Measurements from ENCODE around the gene LRRFIP1. TPM values are rescaled to one million over a fixed set of nuclear protein-coding genes. Genes with fewer than 3 reads are reported as not detected.

LRRFIP1 gene
- total and polyA plus RNA-seq, 2 donors (not counting 3 experiments of a cell fraction or from before 2014, with no cell fraction given), result 39.2 to 179 TPM

- DNase-seq (ENCODE audit: low read depth, low spot score) (no peak), FAIRE-seq (no peak)
- CTCF ChIA-PET, result interaction anchor here (0.7 to 6.7 kb wide), 12 partner anchors 13 to 182 kb away, joined by 3 to 61 read pairs (median 10); partner anchors contain the start of gene RAB17
- H3K36me3 ChIP-seq (ENCODE audit: control insufficient read depth in 2 of 2, extremely low read depth in 1 of 2, insufficient read depth in 2 of 2, low read length in 2 of 2), result no peaks in the 10 kb centered on the region
- no peaks in the 10 kb centered on the region for H3K27me3 ChIP-seq (ENCODE audit: control insufficient read depth in 2 of 2, insufficient read depth in 2 of 2, low read length in 2 of 2)
- no peaks in the 10 kb centered on the region for H3K79me2 ChIP-seq (ENCODE audit: control insufficient read depth, insufficient read depth, low read length)
- peak overlapping the region; percentile 58 for H3K9ac ChIP-seq (replicated peaks; ENCODE audit: extremely low read depth, insufficient read depth, low read length)
- no peaks in the 10 kb centered on the region for H3K9me3 ChIP-seq (replicated peaks; ENCODE audit: control insufficient read depth, insufficient read depth, low read length)
- no peak for TF ChIP-seq MYC (IDR thresholded peaks at IDR 0.05; ENCODE audit: low read depth, low read length)
- TF ChIP-seq MAX (IDR thresholded peaks at IDR 0.05; ENCODE audit: insufficient read depth, insufficient read length), result peak; percentile 77
- POLR2A ChIA-PET, result interaction anchor here (1.3 kb wide), 1 partner anchor 14 kb away, joined by 4 read pairs; no protein-coding TSS in a partner anchor
- H3K9me1 ChIP-seq (replicated peaks; ENCODE audit: control insufficient read depth, extremely low read depth, insufficient read depth, low read length), result no peaks in the 10 kb centered on the region
- no peaks in the 10 kb centered on the region for H4K20me1 ChIP-seq (replicated peaks; ENCODE audit: control insufficient read depth, extremely low read depth, insufficient read depth, low read length)
- intact Hi-C loops (cut with micrococcal nuclease) (loop anchor here (1.0 to 2.0 kb wide), 5 partner anchors 13 to 90 kb away; no protein-coding TSS in a partner anchor), dilution Hi-C loops (cut with MboI; ENCODE audit: extremely low pct_ligation_motif_present, low sequenced_read_pairs) (no loop called here)
- H3K4me2 ChIP-seq (ENCODE audit: insufficient read depth, low read length), result peak overlapping the region; percentile 8
- H2AFZ ChIP-seq (ENCODE audit: low read depth, low read length), result no peak overlapping the region
- TSS peak; percentile 91 for BruUV-seq (replicated peaks)
- H3K4me3 ChIP-seq (replicated peaks in 1 of 3; ENCODE audit: insufficient read depth in 1 of 3, low read depth in 1 of 3, low read length in 3 of 3), result no peak overlapping the region
- H3K27ac ChIP-seq (ENCODE audit: insufficient read depth, low read depth, low read length), result peak overlapping the region; percentile 75
- peaks cover 29% of the 10 kb centered on the region for H3K4me1 ChIP-seq (ENCODE audit: control insufficient read depth, extremely low read depth, insufficient read depth, low read length)
These were observed 24.2 kb upstream of the LRRFIP1 start for GRCh38 chr2:237603049-237603717.

- ChIA-PET CTCF (interaction anchor here (0.6 to 6.7 kb wide), 18 partner anchors 10 to 660 kb away, joined by 3 to 61 read pairs (median 4); partner anchors contain the start of gene RAB17), POLR2A (interaction anchor here (0.6 to 1.3 kb wide), 3 partner anchors 13 to 87 kb away, joined by 3 to 4 read pairs (median 3); no protein-coding TSS in a partner anchor)
- TF ChIP-seq POLR2A (IDR thresholded peaks at IDR 0.05; ENCODE audit: low read depth, low read length), result no peak
- TF ChIP-seq FOS (IDR thresholded peaks at IDR 0.05; ENCODE audit: borderline replicate concordance, insufficient read depth, low read length), result peak; percentile 85
- peak; percentile 87 for TF ChIP-seq GATA2 (IDR thresholded peaks at IDR 0.05; ENCODE audit: insufficient read depth, insufficient read length, low read depth, low read length)
- peak; percentile 89 for TF ChIP-seq POLR2AphosphoS5 (IDR thresholded peaks at IDR 0.05; ENCODE audit: insufficient read depth, low read depth, low read length)
- TF ChIP-seq JUN (IDR thresholded peaks at IDR 0.05; ENCODE audit: borderline replicate concordance, insufficient read depth, insufficient read length, low read depth), result peak; percentile 92
- Histone ChIP-seq H3K27ac (ENCODE audit: insufficient read depth, low read depth, low read length) (peak overlapping the region; percentile 91), H2AFZ (ENCODE audit: low read depth, low read length) (no peak overlapping the region), H4K20me1 (replicated peaks; ENCODE audit: control insufficient read depth, extremely low read depth, insufficient read depth, low read length) (no peaks in the 10 kb centered on the region), H3K36me3 (ENCODE audit: control insufficient read depth in 2 of 2, extremely low read depth in 1 of 2, insufficient read depth in 2 of 2, low read length in 2 of 2) (no peaks in the 10 kb centered on the region), H3K9me3 (replicated peaks; ENCODE audit: control insufficient read depth, insufficient read depth, low read length) (no peaks in the 10 kb centered on the region), H3K27me3 (ENCODE audit: control insufficient read depth in 2 of 2, insufficient read depth in 2 of 2, low read length in 2 of 2) (no peaks in the 10 kb centered on the region), H3K4me1 (ENCODE audit: control insufficient read depth, extremely low read depth, insufficient read depth, low read length) (peaks cover 29% of the 10 kb centered on the region), H3K4me3 (replicated peaks in 1 of 3; ENCODE audit: insufficient read depth in 1 of 3, low read depth in 1 of 3, low read length in 3 of 3) (no peak overlapping the region), H3K4me2 (ENCODE audit: insufficient read depth, low read length) (peak overlapping the region; percentile 42), H3K79me2 (ENCODE audit: control insufficient read depth, insufficient read depth, low read length) (no peaks in the 10 kb centered on the region), H3K9ac (replicated peaks; ENCODE audit: extremely low read depth, insufficient read depth, low read length) (peak overlapping the region; percentile 70), H3K9me1 (replicated peaks; ENCODE audit: control insufficient read depth, extremely low read depth, insufficient read depth, low read length) (no peaks in the 10 kb centered on the region)
- intact Hi-C loops (cut with micrococcal nuclease) (loop anchor here (1.0 to 2.0 kb wide), 6 partner anchors 12 to 89 kb away; no protein-coding TSS in a partner anchor), dilution Hi-C loops (cut with MboI; ENCODE audit: extremely low pct_ligation_motif_present, low sequenced_read_pairs) (no loop called here)
- FAIRE-seq, result peak; percentile 100
- TSS peak; percentile 99 for BruUV-seq (replicated peaks)
- DNase-seq (ENCODE audit: low read depth, low spot score), result peak; percentile 96
These were observed 23.5 kb upstream of the LRRFIP1 start for GRCh38 chr2:237603718-237604362.

Data from endothelial cell of umbilical vein (primary cell).